ENCODE results near the gene EXOG.

DNA sequence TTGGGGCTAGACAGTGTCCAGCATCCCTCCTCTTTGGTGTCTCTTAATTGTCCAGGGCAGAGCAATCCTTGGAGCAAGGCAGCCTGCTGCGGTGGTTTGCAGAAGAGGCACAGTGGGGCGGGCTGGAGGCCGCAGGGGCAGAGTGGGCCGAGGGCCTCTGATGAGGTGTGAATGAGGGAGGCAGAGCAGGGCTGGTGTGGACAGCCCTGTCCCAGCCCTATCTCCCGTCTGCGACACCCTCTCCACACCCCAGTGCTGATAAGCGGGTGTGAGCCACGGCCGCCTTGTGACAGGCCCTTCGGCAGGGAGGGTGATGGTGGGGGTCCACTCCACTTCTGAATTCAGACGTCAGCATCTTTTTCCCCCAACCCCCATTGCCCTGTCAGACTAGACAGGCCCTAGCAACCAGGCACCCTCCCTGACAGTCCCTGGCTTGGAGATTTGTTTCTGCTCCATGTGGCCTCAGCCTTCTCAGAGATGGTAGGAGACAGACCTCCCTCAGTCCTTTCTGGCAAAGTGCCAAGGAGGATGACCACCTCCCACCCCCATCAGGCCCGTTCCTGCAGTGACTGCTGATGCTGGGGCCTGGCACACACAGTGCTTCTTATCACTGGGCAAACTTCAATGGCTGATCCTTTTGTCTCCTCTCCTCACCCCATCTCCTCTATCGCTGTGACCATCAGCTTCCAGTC lies 37.3 kb downstream of the EXOG start:
- no peak for TF ChIP-seq CTCF (IDR thresholded peaks at IDR 0.05; ENCODE audit: low read depth, low read length, poor library complexity, severe bottlenecking)
- TF ChIP-seq EZH2phosphoT487 (IDR thresholded peaks at IDR 0.05; ENCODE audit: borderline replicate concordance, low read length): no peak

Measured in DOHH2 (cell line).